HTERT RPE-1 (cell line): ENCODE results near the gene HINFP.
"Not testable (repeated sequence)": the region's sequence is repeated elsewhere in the genome, so short reads cannot be mapped to it uniquely, and the experiment has no call there.

Experiments
- in situ Hi-C: fragments of 300-500 bp; cut with MboI; formaldehyde crosslinking; loops from 4 replicates; pipeline ENCODE4 v1.14.3; 2020; ENCODE audit warnings: low sequenced_read_pairs

Gene HINFP

GRCh38 chr11:119100246-119100970 is 21.0 kb upstream of the HINFP start:
- in situ Hi-C loops: no loop called here

- in situ Hi-C loops: no loop called here
These were observed 20.2 kb upstream of the HINFP start for GRCh38 chr11:119100994-119101758.

GRCh38 chr11:119101759-119102423 is 19.5 kb upstream of the HINFP start, which contains the start of gene DPAGT1:
DPAGT1 (minus strand) TSS chr11:119101853; CDS start chr11:119101655, 198 bp downstream.
- in situ Hi-C loops: no loop called here

- in situ Hi-C loops: not testable (repeated sequence)
These were observed 18.2 kb upstream of the HINFP start for GRCh38 chr11:119103161-119103664.

- in situ Hi-C loops: no loop called here
These were observed 17.6 kb upstream of the HINFP start for GRCh38 chr11:119103793-119104192.

- in situ Hi-C loops: no loop called here
These were observed 14.5 kb upstream of the HINFP start, which contains the start of gene C2CD2L for GRCh38 chr11:119106564-119107537. C2CD2L (plus strand) TSS chr11:119107344; CDS start chr11:119107742, 398 bp downstream.

- in situ Hi-C loops: no loop called here
These were observed 13.7 kb upstream of the HINFP start for GRCh38 chr11:119107538-119108145.

- in situ Hi-C loops: no loop called here
These were observed 13.1 kb upstream of the HINFP start for GRCh38 chr11:119108146-119108856.

GRCh38 chr11:119108857-119109221 is 12.5 kb upstream of the HINFP start:
- in situ Hi-C loops: no loop called here

- in situ Hi-C loops: no loop called here
These were observed 11.5 kb upstream of the HINFP start for GRCh38 chr11:119109843-119110242.

GRCh38 chr11:119110439-119110838 is 10.9 kb upstream of the HINFP start:
- in situ Hi-C loops: no loop called here

- in situ Hi-C loops: no loop called here
These were observed 9.9 kb upstream of the HINFP start for GRCh38 chr11:119111361-119111925.

- in situ Hi-C loops: no loop called here
These were observed 8.9 kb upstream of the HINFP start for GRCh38 chr11:119112314-119113020.

GRCh38 chr11:119113716-119114115 is 7.7 kb upstream of the HINFP start:
- in situ Hi-C loops: no loop called here

GRCh38 chr11:119114351-119114750 is 7.0 kb upstream of the HINFP start:
- in situ Hi-C loops: no loop called here

- in situ Hi-C loops: no loop called here
These were observed 5.7 kb upstream of the HINFP start for GRCh38 chr11:119115484-119116234.

GRCh38 chr11:119116235-119116594 is 5.2 kb upstream of the HINFP start:
- in situ Hi-C loops: no loop called here

- in situ Hi-C loops: no loop called here
These were observed 4.8 kb upstream of the HINFP start for GRCh38 chr11:119116601-119117000.
